GM12878 (cell line): ENCODE measurements around the gene GLT8D2. TPM values are rescaled to one million over a fixed set of nuclear protein-coding genes. Genes with fewer than 3 reads are reported as not detected.

Experiments used
- ATAC-seq: fragments of 200-7000 bp; cut with Tn5 transposase; 3 replicates; pipeline ENCODE4 v1.9.1; 2020; ENCODE audit warnings: mild to moderate bottlenecking, moderate library complexity
- BruUV-seq: library from RNA; stranded (reverse); fragments of 400-500 nt; replicated peaks from 2 replicates; lab custom pipeline; 2021; lab: Mats Ljungman, UMichigan
- CTCF ChIA-PET: fragments of 300-600 bp; sonication (Branson Sonifier 250); formaldehyde crosslinking; extraction: SDS; loops from one replicate; lab custom pipeline; 2021; ENCODE audit warnings: inconsistent platforms; lab: Yijun Ruan, JAX
- POLR2A ChIA-PET: fragments of 350-600 bp; formaldehyde crosslinking; extraction: SDS; loops from one replicate; lab custom pipeline; 2021; ENCODE audit warnings: inconsistent platforms; lab: Charles Lee
- RAD21 ChIA-PET: fragments of 300-600 bp; sonication (Branson Sonifier 250); formaldehyde crosslinking; loops from one replicate; lab custom pipeline; 2023; ENCODE audit warnings: antibody characterized with exemption; ENCODE audit not compliant: unreplicated experiment; lab: Charles Lee
- SMC1A ChIA-PET: fragments of 300-600 bp; sonication (Branson Sonifier 250); formaldehyde crosslinking; loops from one replicate; lab custom pipeline; 2023; ENCODE audit not compliant: unreplicated experiment, uncharacterized antibody; lab: Charles Lee
- DNase-seq: peaks from one replicate; pipeline ENCODE4 v3.0.0-alpha.2; 2011; ENCODE audit warnings: low read depth, low spot score
- FAIRE-seq: peaks from 3 replicates; lab custom pipeline; 2011; peaks lifted over from hg19 to GRCh38; lab: Jason Lieb, UNC
- H2AFZ ChIP-seq: 2 replicates; pipeline ENCODE4 v1.6.0; 2011; ENCODE audit warnings: low read depth, low read length, control low read depth; ENCODE audit not compliant: control insufficient read depth
- H3K27ac ChIP-seq: 2 replicates; pipeline ENCODE4 v1.5.1; 2011; ENCODE audit warnings: control low read depth; ENCODE audit not compliant: control insufficient read depth, insufficient read depth
- H3K27me3 ChIP-seq, 2 experiments: replicated peaks in 1 of 2; 2 replicates each; pipeline versions ENCODE4 v1.6.0 to v1.6.1; 2011; ENCODE audit warnings: low read length in 1 of 2; ENCODE audit not compliant: control insufficient read depth in 2 of 2, insufficient read depth in 2 of 2
- H3K36me3 ChIP-seq, 2 experiments: 2 replicates each; pipeline ENCODE4 v1.5.1; 2011; ENCODE audit warnings: low read length in 1 of 2; ENCODE audit not compliant: control insufficient read depth in 2 of 2, insufficient read depth in 2 of 2
- H3K4me1 ChIP-seq: 2 replicates; pipeline ENCODE4 v1.6.1; 2011; ENCODE audit warnings: mild to moderate bottlenecking, low read length, moderate library complexity, mixed read lengths; ENCODE audit not compliant: control insufficient read depth, insufficient read depth
- H3K4me2 ChIP-seq: 2 replicates; pipeline ENCODE4 v1.6.0; 2011; ENCODE audit warnings: control low read depth; ENCODE audit not compliant: control insufficient read depth, insufficient read depth
- H3K4me3 ChIP-seq: fragments of 200-600 bp; sonication (generic); 2 replicates; pipeline ENCODE4 v1.5.1; 2016
- H3K79me2 ChIP-seq: 2 replicates; pipeline ENCODE4 v1.6.0; 2011; ENCODE audit warnings: low read length; ENCODE audit not compliant: control insufficient read depth, insufficient read depth
- H3K9ac ChIP-seq: 2 replicates; pipeline ENCODE4 v1.8.0; 2011; ENCODE audit warnings: low read length, control low read depth, mixed read lengths; ENCODE audit not compliant: control insufficient read depth, insufficient read depth
- H3K9me3 ChIP-seq: replicated peaks from 3 replicates; pipeline ENCODE4 v1.5.1; 2011; ENCODE audit warnings: mild to moderate bottlenecking, low read length; ENCODE audit not compliant: control insufficient read depth, insufficient read depth
- H4K20me1 ChIP-seq: 2 replicates; pipeline ENCODE4 v1.6.0; 2011; ENCODE audit not compliant: control insufficient read depth, insufficient read depth
- BRCA1 ChIP-seq: IDR thresholded peaks from 2 replicates; pipeline ENCODE4 v1.6.1; 2011; ENCODE audit warnings: low read depth, low read length, improper control_type of control experiment
- CBFB ChIP-seq: IDR thresholded peaks from 2 replicates; pipeline ENCODE4 v1.6.1; 2016; ENCODE audit warnings: antibody characterized with exemption, low read depth
- E4F1 ChIP-seq: fragments of 450-650 bp; IDR thresholded peaks from 2 replicates; pipeline ENCODE4 v1.6.1; 2018; ENCODE audit warnings: borderline replicate concordance, mild to moderate bottlenecking; ENCODE audit not compliant: partially characterized antibody
- GABPA ChIP-seq: IDR thresholded peaks from 2 replicates; pipeline ENCODE4 v1.6.1; 2014; ENCODE audit warnings: antibody characterized with exemption, low read depth, mild to moderate bottlenecking, inconsistent platforms
- GATAD2B ChIP-seq: fragments of 450-650 bp; conservative IDR thresholded peaks from 2 replicates; pipeline ENCODE4 v1.6.1; 2017; ENCODE audit warnings: low read depth, mild to moderate bottlenecking, moderate library complexity
- HCFC1 ChIP-seq: fragments of 150-350 bp; IDR thresholded peaks from 2 replicates; pipeline ENCODE4 v1.6.1; 2014; ENCODE audit warnings: low read length
- HSF1 ChIP-seq: fragments of 150-350 bp; IDR thresholded peaks from 2 replicates; pipeline ENCODE4 v1.6.1; 2014; ENCODE audit warnings: mild to moderate bottlenecking, low read depth, low read length
- IRF3 ChIP-seq: fragments of 450-650 bp; IDR thresholded peaks from 2 replicates; pipeline ENCODE4 v1.6.1; 2014; ENCODE audit warnings: mild to moderate bottlenecking
- MLLT1 ChIP-seq: fragments of 450-650 bp; IDR thresholded peaks from 2 replicates; pipeline ENCODE4 v1.6.1; 2016; ENCODE audit warnings: mild to moderate bottlenecking
- MYB ChIP-seq: fragments of 150-350 bp; IDR thresholded peaks from 2 replicates; pipeline ENCODE4 v1.6.1; 2014; ENCODE audit warnings: mild to moderate bottlenecking, low read depth, low read length, borderline replicate concordance
- PAX8 ChIP-seq: fragments of 450-650 bp; IDR thresholded peaks from 2 replicates; pipeline ENCODE4 v1.6.1; 2017; ENCODE audit warnings: mild to moderate bottlenecking, moderate library complexity
- PKNOX1 ChIP-seq: fragments of 450-650 bp; IDR thresholded peaks from 2 replicates; pipeline ENCODE4 v1.6.1; 2016; ENCODE audit warnings: mild to moderate bottlenecking
- POLR2A ChIP-seq: IDR thresholded peaks from 2 replicates; pipeline ENCODE4 v1.6.1; 2011; ENCODE audit warnings: low read depth, mild to moderate bottlenecking, low read length
- SMAD5 ChIP-seq: IDR thresholded peaks from 2 replicates; pipeline ENCODE4 v1.6.1; 2016; ENCODE audit warnings: antibody characterized with exemption, low read depth
- SRF ChIP-seq, 2 experiments: IDR thresholded peaks; 2 replicates each; pipeline ENCODE4 v1.6.1; 2011; ENCODE audit warnings: low read depth in 2 of 2, low read length in 2 of 2, mild to moderate bottlenecking in 1 of 2, moderate library complexity in 1 of 2
- STAT1 ChIP-seq: fragments of 450-650 bp; conservative IDR thresholded peaks from 2 replicates; pipeline ENCODE4 v1.6.1; 2014; ENCODE audit warnings: antibody characterized with exemption, mild to moderate bottlenecking
- SUZ12 ChIP-seq: fragments of 200-600 bp; sonication (generic); IDR thresholded peaks from one replicate; pipeline ENCODE4 v1.6.1; 2018; ENCODE audit warnings: antibody characterized with exemption, mild to moderate bottlenecking; ENCODE audit not compliant: unreplicated experiment
- TBL1XR1 ChIP-seq: IDR thresholded peaks from 2 replicates; pipeline ENCODE4 v1.6.1; 2012; ENCODE audit warnings: low read depth, low read length, improper control_type of control experiment
- WGBS: methylation state at CpG from one replicate; pipeline ENCODE4 v1.1.6; 2016; ENCODE audit warnings: low lambda C conversion rate; ENCODE audit not compliant: insufficient replicate concordance, insufficient coverage; ENCODE audit errors: missing lambda C conversion rate; 5-methylcytosine and 5-hydroxymethylcytosine counted together
- in situ Hi-C: fragments of 300-500 bp; cut with MboI; formaldehyde crosslinking; loops from 9 replicates; pipeline ENCODE4 v1.14.3; 2018; ENCODE audit warnings: mixed read lengths
- intact Hi-C: fragments of 100-400 bp; cut with micrococcal nuclease; formaldehyde crosslinking; loops from one replicate; pipeline ENCODE4 v1.14.2; 2022; ENCODE audit not compliant: unreplicated experiment
- polyA plus RNA-seq, 11 experiments: library from polyadenylated mRNA; depleted of rRNA in 4 of 11; unstranded in 6 of 11; stranded (reverse) in 5 of 11; fragments of >200 nt; fragmentation: Nextera tagmentation in 4 of 11; fragmentation: Illumina TruSeq in 1 of 11; extraction: Ambion mirVana in 4 of 11; extraction: Trizol in 1 of 11; gene quantifications; 1 replicate in 1 of 11; 2 replicates in 10 of 11; pipeline versions ENCODE4 v1.2.1 to v1.2.3, GENCODE V29; 2011 to 2016; ENCODE audit warnings: inconsistent platforms in 2 of 11, missing spikeins in 2 of 11, low read depth in 1 of 11
- total RNA-seq, 4 experiments: library from RNA; depleted of rRNA in 3 of 4; stranded (reverse); fragments of >200 nt in 3 of 4; fragmentation: Illumina TruSeq in 1 of 4; extraction: Trizol in 1 of 4; gene quantifications; 2 replicates each; pipeline versions ENCODE4 v1.2.1 to v1.2.3, GENCODE V29; 2013 to 2021

Gene GLT8D2
- total and polyA plus RNA-seq, 10 of the 15 experiments (the other 5 are each of a cell fraction or from before 2014, with no cell fraction given) = 0.06 to 0.80 (median 0.37) TPM; not detected in 1

GRCh38 chr12:103962493-103962892, 87.5 kb downstream of the GLT8D2 start:
- no peaks in the 10 kb centered on the region for H3K36me3 ChIP-seq
- H3K4me1 ChIP-seq = no peaks in the 10 kb centered on the region
- in situ Hi-C loops (no loop called here), intact Hi-C loops (loop anchor here (10.0 kb wide), 1 partner anchor 322 kb away; no protein-coding TSS in a partner anchor)
- FAIRE-seq (no peak), DNase-seq (no peak), ATAC-seq (no peak)
- WGBS = 44% methylated on average over 1 of the region's 1 CpG
- BruUV-seq = no TSS peak
- POLR2A ChIA-PET = interaction anchor here (0.7 to 1.6 kb wide), 4 partner anchors 9 to 1841 kb away, joined by 3 to 10 read pairs (median 4); no protein-coding TSS in a partner anchor
- H3K4me2 ChIP-seq = no peak overlapping the region
- H3K27me3 ChIP-seq = no peaks in the 10 kb centered on the region
- no peak overlapping the region for H3K27ac ChIP-seq
- H3K9me3 ChIP-seq = no peaks in the 10 kb centered on the region
- H3K79me2 ChIP-seq = peaks cover 37% of the 10 kb centered on the region
- H3K9ac ChIP-seq = no peak overlapping the region
- SMC1A ChIA-PET = interaction anchor here (0.9 to 4.3 kb wide), 9 partner anchors 9 to 147 kb away, joined by 3 to 25 read pairs (median 6); no protein-coding TSS in a partner anchor
- H2AFZ ChIP-seq = no peak overlapping the region
- H3K4me3 ChIP-seq = no peak overlapping the region
- RAD21 ChIA-PET = interaction anchor here (1.0 to 2.6 kb wide), 4 partner anchors 26 to 147 kb away, joined by 3 to 11 read pairs (median 4); partner anchors contain the start of gene HSP90B1
- CTCF ChIA-PET = interaction anchor here (0.9 to 2.6 kb wide), 5 partner anchors 9 to 147 kb away, joined by 3 to 8 read pairs (median 6); no protein-coding TSS in a partner anchor
- H4K20me1 ChIP-seq = no peaks in the 10 kb centered on the region
- TF ChIP-seq IRF3 (no peak), POLR2A (peak; percentile 69), TBL1XR1 (no peak), MYB (no peak), GATAD2B (no peak), STAT1 (no peak), SMAD5 (no peak), SRF (IDR thresholded peaks at IDR 0.05; ENCODE audit: low read depth in 2 of 2, low read length in 2 of 2) (no peak), GABPA (no peak), PKNOX1 (peak; percentile 83), E4F1 (no peak), MLLT1 (no peak), PAX8 (no peak), BRCA1 (no peak), CBFB (no peak), SUZ12 (no peak), HCFC1 (no peak), HSF1 (peak; percentile 90; the same call in 1 of the 2 replicates)
